CD4-positive, alpha-beta T cell treated with Interleukin-17A for 4 hours (primary cell): ENCODE data around the gene ASIP.
A peak's percentile ranks its signal among the peaks of the same experiment; 100 is the strongest.
"Not testable (repeated sequence)": the region's sequence is repeated elsewhere in the genome, so short reads cannot be mapped to it uniquely, and the experiment has no call there.

Source experiments
- DNase-seq: peaks from one replicate; pipeline ENCODE4 v3.0.0-alpha.2; 2020; ENCODE audit warnings: mixed read lengths

ASIP gene

GRCh38 chr20:34290471-34290870, 49.2 kb downstream of the ASIP start:
- DNase-seq: no peak

DNA sequence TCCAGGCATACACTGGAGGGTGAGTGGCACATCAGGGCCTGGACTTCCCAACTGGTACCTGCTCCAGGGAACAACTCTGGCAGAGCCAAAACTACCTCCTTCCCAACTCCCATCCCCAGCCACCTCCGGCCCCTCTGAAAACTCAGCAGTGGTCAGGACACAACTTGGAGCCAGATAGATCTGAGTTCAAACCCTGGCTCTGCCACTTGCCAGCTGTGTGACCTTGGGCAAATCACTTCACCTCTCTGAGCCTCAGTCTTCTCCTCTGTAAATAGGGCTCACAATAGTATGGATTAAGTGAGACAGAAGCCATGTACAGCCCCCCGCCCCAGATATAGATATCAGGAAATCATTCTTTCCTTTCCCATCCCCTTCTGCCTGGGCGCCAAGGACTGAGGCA, 51.3 kb downstream of the ASIP start:
- DNase-seq: no peak

- no peak for DNase-seq
These were observed 51.9 kb downstream of the ASIP start for GRCh38 chr20:34293119-34293518.

DNA sequence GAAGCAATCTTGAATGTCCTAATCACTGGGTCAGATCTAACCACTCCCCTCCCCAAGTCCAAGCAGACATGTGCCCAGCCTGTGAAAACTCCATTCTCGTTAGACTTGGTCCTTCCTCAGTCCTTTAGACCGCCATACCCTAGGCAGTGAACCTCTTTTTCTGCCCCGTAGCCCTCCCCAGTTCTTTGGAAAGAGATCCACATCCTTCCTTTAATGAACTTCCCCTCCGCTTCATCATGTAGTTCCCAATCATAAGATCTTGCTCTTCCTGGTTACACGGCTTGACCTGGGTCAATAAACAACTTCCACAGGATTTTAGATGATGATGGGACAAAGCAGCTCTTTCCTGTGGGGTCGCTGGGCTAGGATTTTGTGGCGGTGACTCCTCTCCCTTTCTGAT, 52.4 kb downstream of the ASIP start:
- no peak for DNase-seq

DNA sequence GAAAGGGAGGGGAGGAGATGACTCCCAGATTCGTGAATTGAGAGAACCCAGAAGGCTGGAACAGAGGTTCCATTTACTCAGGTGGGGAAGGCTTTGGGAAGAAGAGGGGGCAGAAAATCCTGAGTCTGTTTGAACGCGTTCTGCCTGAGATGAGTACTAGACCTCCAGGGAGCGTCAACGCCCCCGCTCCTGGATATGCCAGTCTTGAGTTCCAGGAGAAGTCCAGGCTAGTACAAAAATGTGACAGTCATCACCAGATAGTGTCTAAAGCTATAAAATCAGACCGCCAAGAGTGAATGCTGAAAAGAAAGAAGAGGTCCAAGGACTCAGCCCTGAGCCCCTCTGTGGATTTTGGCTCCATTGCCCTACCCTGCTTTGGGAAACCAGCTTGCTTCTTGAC, 53.3 kb downstream of the ASIP start:
- no peak for DNase-seq

- DNase-seq: no peak
These were observed 54.1 kb downstream of the ASIP start for GRCh38 chr20:34295284-34295683.

DNA sequence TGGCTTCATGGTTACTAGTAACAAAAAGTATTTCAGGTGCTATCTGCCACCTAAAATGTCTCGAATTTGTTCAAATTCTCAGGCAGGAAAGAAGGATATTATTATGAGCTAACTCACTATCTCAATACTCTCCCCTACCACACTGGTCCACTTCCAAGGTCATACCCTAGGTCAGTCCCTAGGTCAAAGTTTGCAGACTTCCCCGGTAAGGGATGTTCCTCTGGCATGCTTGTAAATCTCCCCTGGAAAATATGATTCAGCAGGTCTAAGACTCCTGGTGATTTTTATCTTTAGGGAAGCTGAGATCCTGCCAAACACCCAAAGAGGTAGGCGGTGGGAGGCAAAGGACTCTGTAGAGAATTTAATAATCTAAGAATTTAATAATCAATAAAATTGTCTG, 55.2 kb downstream of the ASIP start:
- no peak for DNase-seq

GRCh38 chr20:34298294-34298784, 57.1 kb downstream of the ASIP start:
- not testable (repeated sequence) for DNase-seq

DNA sequence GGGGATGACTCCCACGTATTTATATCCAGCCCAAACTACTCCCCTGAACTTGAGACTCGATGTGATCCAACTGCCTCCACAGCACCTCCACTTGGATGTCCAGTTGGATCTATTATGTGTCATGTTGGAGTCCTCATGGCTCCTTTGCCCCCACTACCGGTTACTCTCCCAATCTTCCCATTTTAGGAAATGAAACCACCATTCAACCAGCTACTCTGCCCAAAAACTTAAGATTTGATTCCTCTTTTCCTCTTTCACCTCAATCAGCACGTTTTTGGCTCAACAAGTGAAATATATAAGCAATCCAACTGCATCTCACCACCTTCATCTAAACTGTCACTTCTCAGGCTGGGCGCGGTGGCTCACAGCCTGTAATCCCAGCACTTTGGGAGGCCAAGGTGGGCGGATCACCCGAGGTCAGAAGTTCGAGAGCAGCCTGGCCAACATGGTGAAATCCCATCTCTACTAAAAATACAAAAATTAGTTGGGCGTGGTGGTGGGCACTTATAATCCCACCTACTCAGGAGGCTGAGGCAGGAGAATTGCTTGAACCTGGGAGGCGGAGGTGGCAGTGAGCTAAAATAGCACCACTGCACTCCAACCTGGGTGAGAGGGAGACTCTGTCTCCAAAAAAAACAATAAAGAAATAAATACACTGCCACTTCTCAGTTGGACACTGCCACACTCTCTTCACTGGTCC, 58.5 kb downstream of the ASIP start:
- no peak for DNase-seq

- no peak for DNase-seq
These were observed 59.1 kb downstream of the ASIP start for GRCh38 chr20:34300256-34300806.

- no peak for DNase-seq
These were observed 59.8 kb downstream of the ASIP start for GRCh38 chr20:34300809-34301586.

- DNase-seq: no peak
These were observed 60.5 kb downstream of the ASIP start for GRCh38 chr20:34301587-34302311.

DNA sequence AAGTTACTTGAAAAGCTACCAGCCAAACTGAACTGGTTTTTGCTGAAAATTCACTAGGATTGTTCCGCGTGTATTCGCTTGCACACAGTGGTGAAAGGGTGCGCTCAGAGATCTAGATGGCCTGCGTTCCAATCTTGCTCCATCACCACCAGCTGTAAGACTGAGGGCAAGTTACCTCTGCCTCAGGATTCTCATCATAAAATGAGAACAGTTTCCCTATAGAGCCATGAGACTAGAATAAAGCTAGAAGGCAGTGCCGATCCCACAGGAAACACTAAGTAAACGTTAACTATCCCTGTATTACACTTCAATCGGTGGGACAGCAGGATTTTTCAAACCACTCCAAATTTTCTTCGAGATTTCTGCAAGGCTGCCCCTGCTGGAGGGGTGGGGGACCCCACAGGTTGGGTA, 61.1 kb downstream of the ASIP start:
- DNase-seq: no peak

DNA sequence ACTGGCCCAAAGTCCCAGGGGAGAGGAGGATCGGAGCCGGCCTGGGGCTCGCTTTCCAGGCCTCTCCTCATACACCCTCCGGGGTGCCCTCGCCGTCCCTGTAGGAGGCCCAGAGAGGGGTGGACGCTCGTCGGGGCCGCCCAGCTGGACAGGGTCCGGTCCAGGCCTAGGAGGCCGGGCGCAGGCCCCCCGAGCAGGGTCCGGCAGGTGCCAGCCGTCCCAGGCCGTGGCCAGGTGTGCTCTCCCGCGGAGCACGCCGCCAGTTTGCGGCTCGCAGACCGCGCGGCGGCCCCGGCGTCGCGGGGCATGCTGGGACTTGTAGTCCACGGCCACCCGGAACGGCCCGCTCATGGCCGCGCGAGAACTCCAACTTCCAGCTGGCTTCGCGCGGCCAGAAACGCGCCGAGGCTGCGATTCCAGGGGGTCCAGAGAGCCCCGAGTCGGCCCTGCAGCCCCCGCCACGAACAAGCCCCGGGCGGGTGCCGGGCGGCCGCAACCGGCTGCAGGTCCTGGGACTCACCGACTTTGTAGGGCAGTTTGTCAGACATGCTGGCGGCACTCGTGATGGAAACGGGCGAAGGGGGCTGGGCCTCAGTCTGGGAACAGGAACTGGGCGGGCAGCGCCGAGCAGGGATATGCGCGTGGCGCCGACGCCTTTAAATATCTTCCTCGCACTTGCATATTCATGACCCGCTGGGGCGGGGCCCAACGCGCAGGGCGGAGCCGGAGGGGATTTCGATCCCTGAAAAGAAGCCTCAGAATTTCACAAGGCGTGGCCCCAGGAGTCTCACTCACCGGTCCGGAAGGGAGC, 61.7 kb downstream of the ASIP start, which contains the start of gene AHCY:
TSS of gene AHCY (minus strand) at position 633 of the 811 bp plus-strand sequence. CDS start at position 548, 85 bp downstream.
- peak; percentile 94 for DNase-seq

GRCh38 chr20:34305333-34306230, 64.4 kb downstream of the ASIP start:
- DNase-seq: no peak

- DNase-seq: no peak
These were observed 68.5 kb downstream of the ASIP start for GRCh38 chr20:34309691-34310090.

GRCh38 chr20:34310481-34311117, 69.4 kb downstream of the ASIP start:
- DNase-seq: no peak

DNA sequence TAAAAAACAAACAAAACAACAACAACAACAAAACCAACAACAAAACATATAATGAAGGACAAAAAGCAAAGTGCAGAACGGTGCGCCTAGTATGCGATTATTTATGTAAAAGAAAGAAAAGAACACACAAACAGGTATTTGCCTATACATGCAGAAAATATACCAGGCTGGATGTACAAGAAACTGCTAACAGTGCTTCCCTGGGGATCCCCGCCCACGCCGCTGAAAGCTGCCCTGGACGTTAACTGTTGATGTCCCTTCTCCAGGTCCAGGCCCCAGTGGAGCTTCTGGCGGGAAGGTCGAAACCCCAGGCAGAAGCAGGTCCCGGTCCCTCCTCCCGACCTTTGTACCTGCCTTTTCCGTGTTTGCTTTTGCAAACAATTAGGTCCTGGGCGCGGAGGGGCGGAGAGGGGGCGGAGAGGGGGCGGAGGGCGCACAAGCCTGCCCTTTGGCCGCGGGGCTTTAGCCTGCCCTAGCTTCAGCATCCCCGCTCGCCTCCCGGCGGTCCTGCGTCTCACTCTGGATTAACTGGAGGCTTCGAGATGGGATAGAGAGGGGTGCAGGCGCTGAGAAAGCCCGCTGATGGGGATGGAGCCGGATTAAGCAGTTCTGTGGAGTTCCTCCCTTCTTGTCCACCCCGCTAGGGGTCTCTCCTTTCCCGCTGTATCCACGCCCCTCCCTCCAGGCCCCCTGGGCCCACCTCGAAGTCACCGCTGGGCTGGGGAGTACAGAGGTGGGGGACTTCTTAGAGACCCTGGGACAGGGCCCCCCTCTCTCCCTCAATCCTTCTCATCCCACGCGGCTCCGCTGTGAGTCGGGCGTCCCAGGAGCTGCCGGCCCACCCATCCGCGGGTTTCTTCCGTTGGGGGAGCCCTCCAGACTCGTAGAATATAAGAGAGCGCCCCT, 70.1 kb downstream of the ASIP start:
- DNase-seq: no peak

DNA sequence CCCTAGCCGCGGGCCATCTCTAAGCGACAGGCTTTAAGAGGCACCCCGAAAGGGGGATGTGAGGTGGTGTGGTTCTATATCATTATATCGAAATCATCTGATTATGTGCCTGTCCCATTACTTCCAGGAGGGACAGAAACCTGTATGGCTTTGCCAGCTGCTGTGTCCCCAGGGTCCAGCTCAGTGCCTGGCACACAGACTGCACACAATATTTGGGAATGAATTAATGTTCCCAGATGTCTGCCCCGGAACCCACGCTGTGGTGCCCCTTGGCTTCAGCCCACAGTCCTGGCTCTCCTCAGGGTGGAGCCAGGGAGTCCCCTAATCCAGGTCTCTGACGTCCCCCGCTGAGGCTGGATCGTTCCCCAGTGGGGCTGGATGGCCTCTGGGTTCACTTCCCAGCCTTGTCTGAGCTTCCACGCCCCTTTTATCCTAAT, 70.8 kb downstream of the ASIP start:
- DNase-seq: no peak
